GM12878 (cell line): Measurements from ENCODE around the gene CS. TPM values are rescaled to one million over a fixed set of nuclear protein-coding genes. Genes with fewer than 3 reads are reported as not detected.

Experiments used
- ATAC-seq: fragments of 200-7000 bp; cut with Tn5 transposase; 3 replicates; pipeline ENCODE4 v1.9.1; 2020; ENCODE audit warnings: mild to moderate bottlenecking, moderate library complexity
- BruUV-seq: library from RNA; stranded (reverse); fragments of 400-500 nt; replicated peaks from 2 replicates; lab custom pipeline; 2021; lab: Mats Ljungman, UMichigan
- CTCF ChIA-PET: fragments of 300-600 bp; sonication (Branson Sonifier 250); formaldehyde crosslinking; extraction: SDS; loops from one replicate; lab custom pipeline; 2021; ENCODE audit warnings: inconsistent platforms; lab: Yijun Ruan, JAX
- POLR2A ChIA-PET: fragments of 350-600 bp; formaldehyde crosslinking; extraction: SDS; loops from one replicate; lab custom pipeline; 2021; ENCODE audit warnings: inconsistent platforms; lab: Charles Lee
- RAD21 ChIA-PET: fragments of 300-600 bp; sonication (Branson Sonifier 250); formaldehyde crosslinking; loops from one replicate; lab custom pipeline; 2023; ENCODE audit warnings: antibody characterized with exemption; ENCODE audit not compliant: unreplicated experiment; lab: Charles Lee
- SMC1A ChIA-PET: fragments of 300-600 bp; sonication (Branson Sonifier 250); formaldehyde crosslinking; loops from one replicate; lab custom pipeline; 2023; ENCODE audit not compliant: unreplicated experiment, uncharacterized antibody; lab: Charles Lee
- DNase-seq: peaks from one replicate; pipeline ENCODE4 v3.0.0-alpha.2; 2011; ENCODE audit warnings: low read depth, low spot score
- FAIRE-seq: peaks from 3 replicates; lab custom pipeline; 2011; peaks lifted over from hg19 to GRCh38; lab: Jason Lieb, UNC
- H2AFZ ChIP-seq: 2 replicates; pipeline ENCODE4 v1.6.0; 2011; ENCODE audit warnings: low read depth, low read length, control low read depth; ENCODE audit not compliant: control insufficient read depth
- H3K27ac ChIP-seq: 2 replicates; pipeline ENCODE4 v1.5.1; 2011; ENCODE audit warnings: control low read depth; ENCODE audit not compliant: control insufficient read depth, insufficient read depth
- H3K27me3 ChIP-seq, 2 experiments: replicated peaks in 1 of 2; 2 replicates each; pipeline versions ENCODE4 v1.6.0 to v1.6.1; 2011; ENCODE audit warnings: low read length in 1 of 2; ENCODE audit not compliant: control insufficient read depth in 2 of 2, insufficient read depth in 2 of 2
- H3K36me3 ChIP-seq, 2 experiments: 2 replicates each; pipeline ENCODE4 v1.5.1; 2011; ENCODE audit warnings: low read length in 1 of 2; ENCODE audit not compliant: control insufficient read depth in 2 of 2, insufficient read depth in 2 of 2
- H3K4me1 ChIP-seq: 2 replicates; pipeline ENCODE4 v1.6.1; 2011; ENCODE audit warnings: mild to moderate bottlenecking, low read length, moderate library complexity, mixed read lengths; ENCODE audit not compliant: control insufficient read depth, insufficient read depth
- H3K4me2 ChIP-seq: 2 replicates; pipeline ENCODE4 v1.6.0; 2011; ENCODE audit warnings: control low read depth; ENCODE audit not compliant: control insufficient read depth, insufficient read depth
- H3K4me3 ChIP-seq: fragments of 200-600 bp; sonication (generic); 2 replicates; pipeline ENCODE4 v1.5.1; 2016
- H3K79me2 ChIP-seq: 2 replicates; pipeline ENCODE4 v1.6.0; 2011; ENCODE audit warnings: low read length; ENCODE audit not compliant: control insufficient read depth, insufficient read depth
- H3K9ac ChIP-seq: 2 replicates; pipeline ENCODE4 v1.8.0; 2011; ENCODE audit warnings: low read length, control low read depth, mixed read lengths; ENCODE audit not compliant: control insufficient read depth, insufficient read depth
- H3K9me3 ChIP-seq: replicated peaks from 3 replicates; pipeline ENCODE4 v1.5.1; 2011; ENCODE audit warnings: mild to moderate bottlenecking, low read length; ENCODE audit not compliant: control insufficient read depth, insufficient read depth
- H4K20me1 ChIP-seq: 2 replicates; pipeline ENCODE4 v1.6.0; 2011; ENCODE audit not compliant: control insufficient read depth, insufficient read depth
- BRCA1 ChIP-seq: IDR thresholded peaks from 2 replicates; pipeline ENCODE4 v1.6.1; 2011; ENCODE audit warnings: low read depth, low read length, improper control_type of control experiment
- CHD4 ChIP-seq: fragments of 200-600 bp; sonication (generic); IDR thresholded peaks from 2 replicates; pipeline ENCODE4 v1.6.1; 2016; ENCODE audit warnings: mild to moderate bottlenecking
- EGR1 ChIP-seq, 2 experiments: IDR thresholded peaks; 1 replicate in 1 of 2; 2 replicates in 1 of 2; pipeline ENCODE4 v1.6.1; 2011 to 2012; ENCODE audit warnings: low read depth in 2 of 2, low read length in 2 of 2, borderline replicate concordance in 1 of 2, mild to moderate bottlenecking in 1 of 2, moderate library complexity in 1 of 2
- GATAD2B ChIP-seq: fragments of 450-650 bp; conservative IDR thresholded peaks from 2 replicates; pipeline ENCODE4 v1.6.1; 2017; ENCODE audit warnings: low read depth, mild to moderate bottlenecking, moderate library complexity
- JUNB ChIP-seq: IDR thresholded peaks from 2 replicates; pipeline ENCODE4 v1.6.1; 2016; ENCODE audit warnings: antibody characterized with exemption, mild to moderate bottlenecking
- MYC ChIP-seq: IDR thresholded peaks from 2 replicates; pipeline ENCODE4 v1.6.1; 2011; ENCODE audit warnings: mild to moderate bottlenecking, low read length, moderate library complexity, inconsistent platforms; ENCODE audit not compliant: insufficient read depth, insufficient replicate concordance, insufficient read length, severe bottlenecking
- NFIC ChIP-seq: IDR thresholded peaks from 2 replicates; pipeline ENCODE4 v1.6.1; 2012; ENCODE audit warnings: low read depth, mild to moderate bottlenecking, inconsistent platforms, low read length, moderate library complexity
- NFXL1 ChIP-seq: fragments of 450-650 bp; IDR thresholded peaks from 2 replicates; pipeline ENCODE4 v1.6.1; 2017; ENCODE audit warnings: antibody characterized with exemption, mild to moderate bottlenecking, borderline replicate concordance
- RB1 ChIP-seq: fragments of 450-650 bp; formaldehyde crosslinking; IDR thresholded peaks from 2 replicates; pipeline ENCODE4 v1.6.1; 2017; ENCODE audit warnings: mild to moderate bottlenecking, borderline replicate concordance
- RBBP5 ChIP-seq: fragments of 200-600 bp; sonication (generic); conservative IDR thresholded peaks from 2 replicates; pipeline ENCODE4 v1.6.1; 2016
- SMARCA5 ChIP-seq: fragments of 450-650 bp; IDR thresholded peaks from 2 replicates; pipeline ENCODE4 v1.6.1; 2017; ENCODE audit warnings: mild to moderate bottlenecking
- SREBF1 ChIP-seq: IDR thresholded peaks from 2 replicates; pipeline ENCODE4 v1.6.1; 2012; ENCODE audit warnings: mild to moderate bottlenecking, low read length
- STAT1 ChIP-seq: fragments of 450-650 bp; conservative IDR thresholded peaks from 2 replicates; pipeline ENCODE4 v1.6.1; 2014; ENCODE audit warnings: antibody characterized with exemption, mild to moderate bottlenecking
- SUZ12 ChIP-seq: fragments of 200-600 bp; sonication (generic); IDR thresholded peaks from one replicate; pipeline ENCODE4 v1.6.1; 2018; ENCODE audit warnings: antibody characterized with exemption, mild to moderate bottlenecking; ENCODE audit not compliant: unreplicated experiment
- TCF3 ChIP-seq: IDR thresholded peaks from 2 replicates; pipeline ENCODE4 v1.6.1; 2012; ENCODE audit warnings: low read depth, mild to moderate bottlenecking, low read length, borderline replicate concordance; ENCODE audit not compliant: insufficient read depth
- ZNF622 ChIP-seq: fragments of 450-650 bp; IDR thresholded peaks from 2 replicates; pipeline ENCODE4 v1.6.1; 2017; ENCODE audit warnings: mild to moderate bottlenecking, inconsistent platforms
- WGBS: methylation state at CpG from one replicate; pipeline ENCODE4 v1.1.6; 2016; ENCODE audit warnings: low lambda C conversion rate; ENCODE audit not compliant: insufficient replicate concordance, insufficient coverage; ENCODE audit errors: missing lambda C conversion rate; 5-methylcytosine and 5-hydroxymethylcytosine counted together
- in situ Hi-C: fragments of 300-500 bp; cut with MboI; formaldehyde crosslinking; loops from 9 replicates; pipeline ENCODE4 v1.14.3; 2018; ENCODE audit warnings: mixed read lengths
- intact Hi-C: fragments of 100-400 bp; cut with micrococcal nuclease; formaldehyde crosslinking; loops from one replicate; pipeline ENCODE4 v1.14.2; 2022; ENCODE audit not compliant: unreplicated experiment
- polyA plus RNA-seq, 11 experiments: library from polyadenylated mRNA; depleted of rRNA in 4 of 11; unstranded in 6 of 11; stranded (reverse) in 5 of 11; fragments of >200 nt; fragmentation: Nextera tagmentation in 4 of 11; fragmentation: Illumina TruSeq in 1 of 11; extraction: Ambion mirVana in 4 of 11; extraction: Trizol in 1 of 11; gene quantifications; 1 replicate in 1 of 11; 2 replicates in 10 of 11; pipeline versions ENCODE4 v1.2.1 to v1.2.3, GENCODE V29; 2011 to 2016; ENCODE audit warnings: inconsistent platforms in 2 of 11, missing spikeins in 2 of 11, low read depth in 1 of 11
- total RNA-seq, 4 experiments: library from RNA; depleted of rRNA in 3 of 4; stranded (reverse); fragments of >200 nt in 3 of 4; fragmentation: Illumina TruSeq in 1 of 4; extraction: Trizol in 1 of 4; gene quantifications; 2 replicates each; pipeline versions ENCODE4 v1.2.1 to v1.2.3, GENCODE V29; 2013 to 2021
- TF ChIP-seq, protein P1 (sequence below): IDR thresholded peaks from 2 replicates; pipeline ENCODE4 v1.6.1; 2011; ENCODE audit warnings: mild to moderate bottlenecking, low read depth, low read length, moderate library complexity; ENCODE audit not compliant: insufficient replicate concordance
- TF ChIP-seq, protein P2 (sequence below): fragments of 450-650 bp; formaldehyde crosslinking; IDR thresholded peaks from 2 replicates; pipeline ENCODE4 v1.5.0; 2022; ENCODE audit warnings: mild to moderate bottlenecking, missing genetic modification characterization

The CS gene
- total and polyA plus RNA-seq, 10 of the 15 experiments (the other 5 are each of a cell fraction or from before 2014, with no cell fraction given) = 64.9 to 276 (median 139) TPM

DNA sequence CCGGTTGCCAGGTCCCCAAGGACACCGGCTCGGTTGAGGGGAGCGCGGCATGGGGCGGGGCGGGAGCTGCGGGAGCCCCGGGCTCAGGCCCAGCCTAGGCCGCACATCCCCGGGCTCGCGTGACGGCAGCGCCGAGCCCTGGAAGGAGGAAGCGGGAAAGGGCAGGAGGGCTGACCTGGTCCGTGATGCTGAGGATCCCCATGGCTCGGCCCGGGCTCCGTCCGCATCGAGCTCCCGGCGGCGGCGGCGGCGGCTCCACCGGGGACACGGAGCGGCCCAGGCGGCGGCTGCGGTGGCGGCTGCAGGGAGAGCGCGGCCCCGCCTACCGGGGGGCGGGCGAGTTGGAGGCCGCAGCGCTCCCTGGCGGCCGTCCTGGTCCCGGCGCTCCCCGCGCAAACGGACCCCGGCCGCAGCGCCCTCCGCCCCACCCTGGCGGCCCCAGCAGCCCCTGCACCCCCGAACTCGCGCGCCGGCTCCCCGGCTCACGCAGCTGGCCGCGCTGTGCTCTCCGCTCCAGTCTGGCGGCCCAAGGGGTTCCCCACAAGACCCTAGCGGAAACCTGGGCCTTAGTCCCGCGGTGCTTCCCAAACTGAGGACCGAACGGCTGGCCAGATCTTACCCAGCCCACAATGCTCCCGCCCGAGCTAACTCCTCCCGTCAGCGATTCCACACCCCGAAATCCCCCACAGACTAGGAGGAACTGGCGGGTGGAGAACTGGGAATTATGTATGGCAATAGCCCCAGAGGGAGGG, 41.9 kb downstream of the CS start, which contains the start of gene ANKRD52:
ANKRD52 (minus strand) TSS at position 317 of the 752 bp plus-strand sequence; CDS start at position 202, 115 bp downstream.
- CTCF ChIA-PET = interaction anchor here (0.7 to 3.5 kb wide), 21 partner anchors 8 to 319 kb away, joined by 3 to 25 read pairs (median 4); partner anchors contain the start of genes CNPY2, COQ10A, IL23A and RNF41
- Histone ChIP-seq H4K20me1 (no peaks in the 10 kb centered on the region), H3K27me3 (no peaks in the 10 kb centered on the region), H3K27ac (peak within 1 kb of the TSS; percentile 73), H3K9ac (peak within 1 kb of the TSS; percentile 80), H3K36me3 (peaks cover 1 to 10% of the 10 kb centered on the region in 2 experiments), H3K4me3 (peak within 1 kb of the TSS; percentile 95), H2AFZ (peak within 1 kb of the TSS; percentile 99), H3K9me3 (no peaks in the 10 kb centered on the region), H3K4me1 (peaks cover 7% of the 10 kb centered on the region), H3K4me2 (peak within 1 kb of the TSS; percentile 91), H3K79me2 (peaks cover 11% of the 10 kb centered on the region)
- BruUV-seq = no TSS peak
- ATAC-seq (peak; percentile 98), DNase-seq (no peak), FAIRE-seq (no peak)
- SMC1A ChIA-PET = interaction anchor here (0.7 to 1.4 kb wide), 4 partner anchors 14 to 205 kb away, joined by 3 to 5 read pairs (median 4); partner anchors contain the start of gene RNF41
- in situ Hi-C loops (no loop called here), intact Hi-C loops (loop anchor here (2.0 kb wide), 2 partner anchors 131 to 139 kb away; partner anchors contain the start of gene ZC3H10)
- WGBS = 1% methylated on average over 32 of the region's 78 CpGs
- POLR2A ChIA-PET = interaction anchor here (0.5 to 1.7 kb wide), 8 partner anchors 17 to 140 kb away, joined by 3 to 8 read pairs (median 4); partner anchors contain the start of genes ESYT1, RNF41 and ZC3H10
- RAD21 ChIA-PET = interaction anchor here (0.6 to 2.8 kb wide), 9 partner anchors 32 to 291 kb away, joined by 3 to 12 read pairs (median 4); partner anchors contain the start of genes CNPY2, CS, RNF41 and SMARCC2
- peak; percentile 97 for TF ChIP-seq GATAD2B
- TF ChIP-seq SMARCA5 = peak; percentile 99
- no peak for TF ChIP-seq TCF3
- TF ChIP-seq, protein P1, sequence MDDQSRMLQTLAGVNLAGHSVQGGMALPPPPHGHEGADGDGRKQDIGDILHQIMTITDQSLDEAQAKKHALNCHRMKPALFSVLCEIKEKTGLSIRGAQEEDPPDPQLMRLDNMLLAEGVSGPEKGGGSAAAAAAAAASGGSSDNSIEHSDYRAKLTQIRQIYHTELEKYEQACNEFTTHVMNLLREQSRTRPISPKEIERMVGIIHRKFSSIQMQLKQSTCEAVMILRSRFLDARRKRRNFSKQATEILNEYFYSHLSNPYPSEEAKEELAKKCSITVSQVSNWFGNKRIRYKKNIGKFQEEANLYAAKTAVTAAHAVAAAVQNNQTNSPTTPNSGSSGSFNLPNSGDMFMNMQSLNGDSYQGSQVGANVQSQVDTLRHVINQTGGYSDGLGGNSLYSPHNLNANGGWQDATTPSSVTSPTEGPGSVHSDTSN = no peak
- no peak for TF ChIP-seq SREBF1
- TF ChIP-seq RB1 = peak; percentile 85; the same call in 1 of the 2 replicates
- no peak for TF ChIP-seq MYC
- TF ChIP-seq EGR1 (IDR thresholded peaks at IDR 0.05; ENCODE audit: borderline replicate concordance in 1 of 2, low read depth in 2 of 2, low read length in 2 of 2) = peak in 1 of 2 experiments; percentile 55; a peak in 1 of 3 replicates
- TF ChIP-seq NFIC = no peak
- no peak for TF ChIP-seq JUNB
- TF ChIP-seq STAT1 = 0 out of 2 replicates have a peak, but pooled peaks have one; percentile 45
- TF ChIP-seq NFXL1 = peak; percentile 55; the same call in 1 of the 2 replicates
- TF ChIP-seq RBBP5 = no peak
- no peak for TF ChIP-seq SUZ12
- TF ChIP-seq, protein P2, sequence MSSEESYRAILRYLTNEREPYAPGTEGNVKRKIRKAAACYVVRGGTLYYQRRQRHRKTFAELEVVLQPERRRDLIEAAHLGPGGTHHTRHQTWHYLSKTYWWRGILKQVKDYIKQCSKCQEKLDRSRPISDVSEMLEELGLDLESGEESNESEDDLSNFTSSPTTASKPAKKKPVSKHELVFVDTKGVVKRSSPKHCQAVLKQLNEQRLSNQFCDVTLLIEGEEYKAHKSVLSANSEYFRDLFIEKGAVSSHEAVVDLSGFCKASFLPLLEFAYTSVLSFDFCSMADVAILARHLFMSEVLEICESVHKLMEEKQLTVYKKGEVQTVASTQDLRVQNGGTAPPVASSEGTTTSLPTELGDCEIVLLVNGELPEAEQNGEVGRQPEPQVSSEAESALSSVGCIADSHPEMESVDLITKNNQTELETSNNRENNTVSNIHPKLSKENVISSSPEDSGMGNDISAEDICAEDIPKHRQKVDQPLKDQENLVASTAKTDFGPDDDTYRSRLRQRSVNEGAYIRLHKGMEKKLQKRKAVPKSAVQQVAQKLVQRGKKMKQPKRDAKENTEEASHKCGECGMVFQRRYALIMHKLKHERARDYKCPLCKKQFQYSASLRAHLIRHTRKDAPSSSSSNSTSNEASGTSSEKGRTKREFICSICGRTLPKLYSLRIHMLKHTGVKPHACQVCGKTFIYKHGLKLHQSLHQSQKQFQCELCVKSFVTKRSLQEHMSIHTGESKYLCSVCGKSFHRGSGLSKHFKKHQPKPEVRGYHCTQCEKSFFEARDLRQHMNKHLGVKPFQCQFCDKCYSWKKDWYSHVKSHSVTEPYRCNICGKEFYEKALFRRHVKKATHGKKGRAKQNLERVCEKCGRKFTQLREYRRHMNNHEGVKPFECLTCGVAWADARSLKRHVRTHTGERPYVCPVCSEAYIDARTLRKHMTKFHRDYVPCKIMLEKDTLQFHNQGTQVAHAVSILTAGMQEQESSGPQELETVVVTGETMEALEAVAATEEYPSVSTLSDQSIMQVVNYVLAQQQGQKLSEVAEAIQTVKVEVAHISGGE = no peak
- TF ChIP-seq CHD4 = no peak
- no peak for TF ChIP-seq BRCA1
- TF ChIP-seq ZNF622 = no peak; the same call in 1 of the 2 replicates
